ENCODE results near the gene PIGS.

PIGS gene

GRCh38 chr17:28521311-28522085 is 49.8 kb downstream of the PIGS start:
- no peak overlapping the region for H3K4me3 ChIP-seq (ENCODE audit: low read depth, low read length)
- no peak for DNase-seq (ENCODE audit: low read depth, low spot score)
- TF ChIP-seq CTCF (IDR thresholded peaks at IDR 0.05; ENCODE audit: low read depth, low read length): no peak
- in situ Hi-C loops (cut with HindIII; ENCODE audit: low sequenced_read_pairs): no loop called here

- TF ChIP-seq CTCF (IDR thresholded peaks at IDR 0.05; ENCODE audit: low read depth, low read length): no peak
- no peak for DNase-seq (ENCODE audit: low read depth, low spot score)
- H3K4me3 ChIP-seq (ENCODE audit: low read depth, low read length): no peak overlapping the region
- in situ Hi-C loops (cut with HindIII; ENCODE audit: low sequenced_read_pairs): no loop called here
Measured at GRCh38 chr17:28520687-28521086, 50.6 kb downstream of the PIGS start.

- no peak for TF ChIP-seq CTCF (IDR thresholded peaks at IDR 0.05; ENCODE audit: low read depth, low read length)
- in situ Hi-C loops (cut with HindIII; ENCODE audit: low sequenced_read_pairs): no loop called here
- DNase-seq (ENCODE audit: low read depth, low spot score): no peak
- no peak overlapping the region for H3K4me3 ChIP-seq (ENCODE audit: low read depth, low read length)
Measured at GRCh38 chr17:28519236-28519635, 52.1 kb downstream of the PIGS start.

- no peak for DNase-seq (ENCODE audit: low read depth, low spot score)
- in situ Hi-C loops (cut with HindIII; ENCODE audit: low sequenced_read_pairs): no loop called here
- no peak for TF ChIP-seq CTCF (IDR thresholded peaks at IDR 0.05; ENCODE audit: low read depth, low read length)
- H3K4me3 ChIP-seq (ENCODE audit: low read depth, low read length): no peak overlapping the region
Measured at GRCh38 chr17:28518578-28518977, 52.7 kb downstream of the PIGS start.

- in situ Hi-C loops (cut with HindIII; ENCODE audit: low sequenced_read_pairs): no loop called here
- H3K4me3 ChIP-seq (ENCODE audit: low read depth, low read length): no peak overlapping the region
- no peak for TF ChIP-seq CTCF (IDR thresholded peaks at IDR 0.05; ENCODE audit: low read depth, low read length)
- DNase-seq (ENCODE audit: low read depth, low spot score): no peak
Measured at GRCh38 chr17:28518132-28518531, 53.2 kb downstream of the PIGS start.

GRCh38 chr17:28515518-28515917 is 55.8 kb downstream of the PIGS start:
- no peak for TF ChIP-seq CTCF (IDR thresholded peaks at IDR 0.05; ENCODE audit: low read depth, low read length)
- in situ Hi-C loops (cut with HindIII; ENCODE audit: low sequenced_read_pairs): no loop called here
- DNase-seq (ENCODE audit: low read depth, low spot score): no peak
- no peak overlapping the region for H3K4me3 ChIP-seq (ENCODE audit: low read depth, low read length)

Measured in astrocyte of the spinal cord (primary cell).